Dermis blood vessel endothelial cell (primary cell): ENCODE data around the gene TBC1D4. TPM values are rescaled to one million over a fixed set of nuclear protein-coding genes. Genes with fewer than 3 reads are reported as not detected.

Experiments used
- DNase-seq: peaks from one replicate; pipeline ENCODE4 v3.0.0; 2010
- total RNA-seq: library from RNA; depleted of rRNA; stranded (reverse); fragments of >200 nt; gene quantifications from 2 replicates; pipeline ENCODE4 v1.2.3, GENCODE V29; 2014

The TBC1D4 gene
- total RNA-seq, 1 donor from 2014 or later: 92.7 TPM

- no peak for DNase-seq
Observed at GRCh38 chr13:75486146-75487062, 4.4 kb upstream of the TBC1D4 start.

GRCh38 chr13:75485286-75486062 lies 3.5 kb upstream of the TBC1D4 start:
- peak; percentile 21 for DNase-seq

- DNase-seq: no peak
Observed at GRCh38 chr13:75482820-75483079, 781 bp upstream of the TBC1D4 start.

DNA sequence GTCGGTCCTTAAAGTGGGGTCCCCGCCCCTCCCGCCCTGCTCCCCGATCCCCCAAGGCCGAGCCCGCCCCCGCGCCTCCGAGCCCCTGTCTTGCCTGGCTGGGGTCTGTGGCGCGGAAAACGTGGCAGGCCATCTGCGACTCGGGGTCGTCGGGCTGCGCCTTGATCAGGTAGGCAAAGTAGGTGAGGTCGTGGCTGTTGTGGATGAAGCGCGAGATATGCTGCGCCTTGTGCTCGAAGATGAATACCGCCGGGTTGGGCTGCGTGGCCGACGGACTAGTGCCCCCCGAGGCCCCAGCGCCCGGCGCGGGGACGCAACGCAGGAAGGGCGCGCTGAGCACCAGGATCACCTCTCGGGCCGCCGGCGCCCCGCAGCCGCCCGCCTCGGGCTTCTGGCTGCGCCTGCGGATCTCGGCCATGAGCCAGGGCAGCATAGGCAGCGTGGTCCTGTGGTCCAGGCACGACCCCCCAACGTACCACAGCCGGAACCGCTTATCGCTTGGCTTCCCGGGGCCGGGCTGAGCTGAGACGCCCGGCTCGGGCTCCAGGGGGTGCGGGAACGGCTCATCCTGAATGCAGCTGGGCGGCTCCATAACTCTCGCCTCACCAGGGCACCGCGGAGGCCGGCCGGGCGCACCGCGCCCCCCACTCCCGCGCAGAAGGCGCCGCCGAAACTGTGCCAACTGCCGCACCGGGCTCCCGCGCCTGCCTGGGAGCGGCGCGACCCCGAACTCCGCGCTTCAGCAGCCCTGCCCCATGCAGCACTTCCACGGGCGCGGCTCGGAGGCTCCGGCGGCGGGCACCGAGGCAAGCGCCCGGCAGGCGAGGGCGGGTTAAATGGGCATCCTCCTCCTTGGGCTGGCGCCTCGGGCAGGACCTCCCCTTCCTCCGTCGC lies 546 bp downstream of the TBC1D4 start:
- peak; percentile 58 for DNase-seq

GRCh38 chr13:75480671-75481175 lies 1.2 kb downstream of the TBC1D4 start:
- peak; percentile 57 for DNase-seq

- DNase-seq: peak; percentile 19
Observed at GRCh38 chr13:75479102-75479740, 2.7 kb downstream of the TBC1D4 start.

DNA sequence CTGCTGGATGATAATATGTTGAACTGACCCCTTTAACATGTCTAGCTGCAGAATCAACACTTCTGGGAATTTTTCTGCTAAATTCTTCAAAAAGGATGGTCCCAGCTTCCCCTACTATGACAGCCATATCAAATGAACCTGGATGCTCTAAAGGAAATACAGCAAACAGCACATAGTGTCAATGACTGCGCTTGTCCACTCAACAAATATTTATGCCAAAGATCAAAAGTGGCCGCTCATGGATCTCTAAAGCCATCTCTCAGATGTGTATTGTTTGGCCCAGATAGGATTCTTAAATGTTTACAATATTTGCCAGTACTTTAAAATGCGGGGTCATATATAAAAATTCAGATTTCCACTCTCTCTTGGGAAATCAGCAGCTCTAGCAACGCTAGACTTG lies 3.3 kb downstream of the TBC1D4 start:
- no peak for DNase-seq

DNA sequence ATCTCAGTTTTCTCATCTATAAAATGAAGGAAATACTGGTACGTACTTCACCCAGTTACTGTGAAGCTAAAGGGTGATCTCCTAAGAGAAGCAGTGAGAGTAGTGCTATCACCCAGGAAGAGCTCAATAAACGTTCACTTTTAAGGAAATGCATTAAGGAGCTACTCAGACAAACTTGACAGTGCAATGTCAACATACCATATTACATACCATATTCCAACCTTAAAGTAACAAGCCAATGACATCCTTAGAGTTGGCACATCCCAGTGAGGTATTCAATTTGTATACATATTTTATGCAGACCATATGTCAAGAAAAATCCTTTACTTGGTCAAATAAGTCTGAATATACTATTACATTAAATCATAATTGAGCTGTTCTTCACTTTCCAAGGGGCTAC lies 7.0 kb downstream of the TBC1D4 start:
- DNase-seq: no peak

DNA sequence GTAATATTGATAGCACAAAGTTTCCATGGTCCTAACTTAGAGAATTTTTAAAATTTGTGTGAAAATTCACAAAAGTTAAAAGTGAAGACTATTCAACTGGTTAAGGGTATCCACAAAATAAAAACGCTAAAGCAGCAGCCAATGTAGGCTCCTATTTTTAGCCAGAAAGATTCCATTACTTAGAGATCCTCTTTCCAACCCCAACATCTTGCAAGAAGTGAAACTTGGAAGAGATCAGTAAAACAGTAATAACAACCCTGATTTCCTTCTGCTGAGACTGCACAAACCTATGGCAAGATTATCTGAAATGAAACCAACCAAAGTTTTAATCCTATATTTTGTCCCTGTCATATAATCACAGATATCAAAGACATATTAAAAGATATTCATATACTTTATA lies 8.5 kb downstream of the TBC1D4 start:
- DNase-seq: no peak

- no peak for DNase-seq
Observed at GRCh38 chr13:75470676-75471075, 11.3 kb downstream of the TBC1D4 start.

DNA sequence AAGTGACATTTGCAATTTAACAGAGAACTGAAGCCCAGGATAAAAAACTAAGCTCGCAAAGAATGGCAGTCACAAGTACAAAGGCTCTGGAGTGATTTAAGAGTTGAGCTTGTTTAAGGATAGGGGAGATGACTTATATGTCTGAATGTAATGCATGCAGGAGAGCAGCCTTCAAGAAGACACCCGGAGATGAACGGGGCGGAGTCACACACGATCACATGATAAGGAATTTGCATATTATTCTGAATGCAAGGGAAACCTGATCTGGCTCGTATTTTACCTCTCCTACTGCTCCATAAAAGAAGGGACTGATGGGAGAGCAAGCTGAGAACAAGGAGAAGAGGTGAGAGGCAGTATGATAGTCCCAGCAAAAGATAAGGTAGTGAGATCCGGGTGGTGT lies 12.9 kb downstream of the TBC1D4 start:
- DNase-seq: no peak

- no peak for DNase-seq
Observed at GRCh38 chr13:75468602-75469001, 13.4 kb downstream of the TBC1D4 start.

- DNase-seq: no peak
Observed at GRCh38 chr13:75468098-75468497, 13.9 kb downstream of the TBC1D4 start.

- DNase-seq: no peak
Observed at GRCh38 chr13:75467040-75467728, 14.8 kb downstream of the TBC1D4 start.

- no peak for DNase-seq
Observed at GRCh38 chr13:75465236-75465635, 16.7 kb downstream of the TBC1D4 start.

DNA sequence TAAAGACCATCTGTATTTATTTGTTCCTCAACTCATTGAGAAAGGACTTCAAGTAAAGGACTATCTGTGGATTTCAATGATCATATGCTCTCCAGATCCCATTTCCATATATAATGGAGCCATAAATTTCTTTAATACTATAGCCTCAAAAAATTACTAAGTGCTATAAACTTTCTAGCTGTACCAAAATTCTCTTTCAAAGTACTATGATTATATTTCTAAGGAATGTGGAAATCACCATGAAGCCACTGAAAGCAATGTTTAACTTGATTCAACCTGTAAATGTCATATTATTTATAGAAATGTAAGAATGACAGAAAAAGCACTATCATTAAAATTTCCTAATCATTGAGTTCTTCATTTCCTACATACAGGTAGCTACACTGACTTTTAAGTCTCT lies 20.7 kb downstream of the TBC1D4 start:
- no peak for DNase-seq

GRCh38 chr13:75460644-75461043 lies 21.3 kb downstream of the TBC1D4 start:
- DNase-seq: no peak

GRCh38 chr13:75458696-75459422 lies 23.1 kb downstream of the TBC1D4 start:
- peak; percentile 54 for DNase-seq

GRCh38 chr13:75455962-75456361 lies 26.0 kb downstream of the TBC1D4 start:
- DNase-seq: no peak

DNA sequence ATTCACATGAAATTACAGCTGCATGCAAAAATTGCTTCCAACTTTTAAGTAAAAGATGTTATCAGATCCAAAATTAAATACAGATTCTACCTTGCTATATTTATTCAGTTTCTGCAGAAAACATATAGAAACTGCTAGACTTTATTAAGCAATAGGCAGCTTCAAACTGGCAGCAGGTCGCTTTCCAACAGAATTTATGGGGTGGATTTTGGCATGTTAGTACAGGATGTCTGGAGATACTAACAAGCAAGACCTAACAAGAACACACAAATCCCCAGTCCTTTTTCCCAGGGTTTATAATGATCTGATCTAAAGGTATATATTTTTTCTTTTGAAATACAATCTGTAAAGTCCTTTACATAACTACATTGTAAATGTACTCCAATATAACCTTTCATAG lies 27.5 kb downstream of the TBC1D4 start:
- no peak for DNase-seq

DNA sequence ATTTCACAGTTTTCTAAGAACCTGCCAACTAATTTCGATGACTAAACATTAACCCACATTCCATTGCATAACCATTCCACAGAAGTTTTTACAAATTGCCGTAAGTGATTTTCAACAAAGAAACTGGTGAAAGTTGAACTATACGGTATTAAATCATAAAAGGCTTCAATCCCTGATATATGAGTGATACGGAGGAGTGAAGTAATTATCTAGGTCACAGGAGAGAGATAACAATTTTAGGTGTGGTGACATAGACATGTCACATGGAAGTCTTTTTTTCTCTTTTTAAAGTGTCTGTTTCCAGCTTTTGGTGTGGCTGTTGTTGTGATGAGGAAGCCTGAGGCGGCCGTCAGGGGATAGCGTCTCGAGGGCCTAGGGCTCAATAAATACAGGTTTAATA lies 29.4 kb downstream of the TBC1D4 start:
- DNase-seq: no peak
